GM21526 (cell line): ENCODE results near the gene CHSY1.
"Not testable (repeated sequence)": the region's sequence is repeated elsewhere in the genome, so short reads cannot be mapped to it uniquely, and the experiment has no call there.

Experiments used
- ATAC-seq: cut with Tn5 transposase; IDR thresholded peaks from one replicate; pipeline ENCODE4 v1.9.1; 2021; ENCODE audit warnings: moderate library complexity; ENCODE audit not compliant: unreplicated experiment, low FRiP score

Gene CHSY1

DNA sequence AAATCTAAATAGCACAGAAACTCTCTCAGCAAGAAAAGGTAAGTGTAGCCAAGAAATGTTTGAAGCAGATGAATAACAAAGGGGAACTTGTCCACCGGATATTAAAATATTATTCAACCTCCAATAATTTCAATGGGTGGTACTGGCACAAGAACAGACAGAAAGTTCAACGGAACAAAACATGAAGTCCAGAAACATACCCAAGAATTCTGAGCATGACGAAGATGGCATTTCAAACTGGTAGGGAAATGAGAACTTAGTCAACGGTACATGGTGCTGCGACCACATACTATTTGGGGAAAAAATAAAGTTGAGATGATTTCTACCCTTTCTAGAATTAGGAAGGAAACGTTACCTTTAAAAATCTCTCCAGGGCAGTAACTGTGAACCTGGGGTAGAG is 5.5 kb downstream of the CHSY1 start:
- no peak for ATAC-seq

DNA sequence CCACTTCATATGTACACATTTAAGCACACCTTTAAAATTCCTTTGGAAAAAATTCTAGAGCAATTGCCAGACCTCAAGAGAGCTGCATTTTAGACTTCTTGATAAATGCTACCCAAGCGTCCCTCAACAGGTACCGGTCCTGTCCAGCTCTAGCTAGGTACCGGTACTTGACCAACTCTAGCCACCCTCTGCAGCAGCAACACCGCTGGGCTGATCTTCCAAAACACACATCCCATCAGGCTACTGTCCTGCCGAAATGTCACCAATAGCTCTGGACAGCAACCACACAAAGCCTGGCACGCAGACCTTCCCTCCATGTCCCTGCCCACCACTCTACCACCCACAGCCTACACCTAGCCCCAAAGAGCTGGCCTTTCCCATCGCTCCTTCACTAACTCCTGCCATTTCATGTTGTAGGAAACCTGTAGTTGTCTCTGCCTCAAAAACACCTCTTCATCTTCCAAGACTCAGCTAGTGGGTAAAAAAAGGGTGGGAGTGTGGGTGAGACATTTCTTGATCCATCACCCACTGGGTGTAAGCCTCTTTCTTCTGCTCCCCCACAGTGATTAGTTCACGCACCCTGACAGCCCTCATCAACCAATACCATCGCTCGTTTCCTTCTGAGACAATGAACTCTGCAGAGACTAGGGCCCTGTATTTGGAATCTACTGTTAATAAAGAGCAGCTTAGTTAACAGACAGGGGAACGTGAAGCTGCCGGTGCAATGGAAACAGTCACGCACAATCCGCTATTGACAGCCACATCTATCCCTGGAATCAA is 6.8 kb downstream of the CHSY1 start:
- no peak for ATAC-seq

DNA sequence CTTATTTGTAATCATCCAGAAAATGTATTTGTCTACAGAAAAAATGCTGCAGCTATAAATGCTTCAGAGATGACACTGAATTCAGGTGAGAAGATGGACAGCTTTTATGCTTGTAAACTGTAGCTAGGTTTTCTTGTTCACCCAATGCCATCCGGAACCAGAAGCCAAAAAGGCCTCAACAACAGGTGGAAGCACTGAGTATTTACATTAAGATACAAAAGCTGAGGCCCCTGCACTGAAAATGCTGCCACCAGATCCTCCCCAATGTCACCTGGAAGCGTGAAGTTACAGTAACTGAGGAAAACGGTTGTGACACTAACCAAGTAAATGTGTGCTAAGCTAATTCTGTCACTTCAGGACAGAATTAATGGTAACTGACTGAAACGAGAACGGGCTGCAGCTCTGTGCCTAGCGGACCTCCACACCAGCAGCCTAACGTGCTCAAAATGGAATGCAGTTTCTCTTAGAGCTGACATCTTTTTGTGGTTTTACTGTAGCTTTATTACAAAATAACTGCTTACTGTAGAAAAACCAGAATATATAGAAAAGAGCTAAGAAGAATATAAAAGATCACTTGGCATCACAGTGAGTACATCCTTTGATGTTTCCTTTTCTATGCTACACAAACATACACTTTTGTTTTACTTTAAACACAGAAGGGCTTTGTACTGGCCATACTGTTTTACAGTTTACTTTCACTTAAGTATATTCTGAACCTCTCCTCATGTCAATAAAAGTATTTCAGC is 7.6 kb downstream of the CHSY1 start:
- ATAC-seq, result no peak

DNA sequence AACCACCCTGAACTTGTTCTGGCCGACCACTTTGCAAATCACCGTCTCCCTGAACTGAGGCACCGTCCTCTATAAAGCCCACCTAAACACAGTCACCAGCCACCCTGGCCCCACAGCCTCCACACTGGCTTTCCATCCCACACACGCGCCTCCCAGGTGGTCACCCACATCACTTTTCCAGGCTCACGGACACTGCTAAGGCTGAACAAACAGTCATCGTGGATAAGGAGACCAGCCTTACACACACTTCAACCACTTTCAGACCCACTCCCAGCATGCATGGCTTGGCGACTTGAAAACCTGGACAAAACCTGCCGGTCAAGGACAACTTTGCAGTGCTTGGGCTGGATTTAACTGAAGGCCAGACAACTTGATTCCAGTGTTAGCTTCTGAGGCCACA is 8.4 kb downstream of the CHSY1 start:
- ATAC-seq, result no peak

GRCh38 chr15:101242999-101243336 is 8.9 kb downstream of the CHSY1 start:
- ATAC-seq, result no peak

DNA sequence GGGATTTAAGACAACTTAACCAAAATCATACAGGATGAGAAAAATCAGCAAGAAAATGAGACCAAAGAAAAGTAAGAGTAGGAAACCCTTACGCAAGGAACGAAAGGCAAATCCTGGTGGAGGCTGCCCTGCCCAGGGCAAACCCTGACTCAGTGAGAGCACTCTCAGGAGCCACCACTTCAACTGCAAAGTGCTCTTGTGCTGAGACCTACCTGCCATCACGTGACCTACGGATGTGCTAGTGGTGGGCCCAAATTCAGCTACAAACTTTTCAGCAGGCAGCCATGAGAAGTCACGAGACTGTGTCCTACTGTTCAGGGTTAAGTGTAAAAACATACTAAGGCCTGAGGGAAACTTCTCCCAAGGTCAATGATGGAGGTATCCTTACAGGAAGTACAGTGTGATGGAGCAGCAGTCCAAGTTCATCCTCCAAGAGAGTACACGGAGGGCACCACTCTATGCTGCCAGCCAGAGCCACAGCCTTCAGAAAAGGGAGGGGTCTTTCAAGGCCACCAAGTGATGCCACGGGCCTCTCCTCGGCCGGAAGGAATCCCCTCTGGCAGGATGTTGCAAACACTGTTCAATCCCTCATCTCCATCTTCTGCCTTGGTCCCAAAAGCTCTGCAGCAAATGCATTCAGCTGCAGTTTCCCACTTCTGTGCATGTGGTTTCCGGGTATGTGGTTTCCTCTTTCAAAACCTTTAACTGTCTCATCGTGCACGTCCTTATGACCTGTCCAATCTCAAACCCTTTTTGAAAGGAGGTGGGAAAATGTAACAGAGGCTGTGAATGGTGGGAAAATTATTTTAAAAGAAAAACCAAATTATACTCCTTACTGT is 9.5 kb downstream of the CHSY1 start:
- peak; percentile 74 for ATAC-seq

- no peak for ATAC-seq
Measured at GRCh38 chr15:101240358-101240757, 11.5 kb downstream of the CHSY1 start.

DNA sequence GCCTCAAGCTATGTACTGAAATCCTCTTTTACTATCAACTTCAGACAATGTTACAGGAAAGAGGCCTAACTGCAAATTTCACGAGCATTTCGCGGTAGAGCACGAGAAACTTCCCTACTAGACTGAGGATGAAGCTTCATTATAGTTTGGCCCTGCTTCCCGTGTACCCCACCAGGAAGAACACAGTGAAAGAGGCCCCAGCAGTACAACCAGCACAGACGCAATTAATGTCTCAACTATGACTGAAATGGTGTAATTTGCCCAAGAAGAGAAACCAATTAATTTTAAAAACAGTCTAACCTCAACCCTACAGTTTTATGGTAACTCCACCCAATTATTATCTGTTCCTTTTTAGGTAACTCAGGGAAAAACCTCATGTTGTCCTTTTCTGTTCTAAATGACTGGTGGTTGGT is 12.1 kb downstream of the CHSY1 start:
- ATAC-seq, result no peak

DNA sequence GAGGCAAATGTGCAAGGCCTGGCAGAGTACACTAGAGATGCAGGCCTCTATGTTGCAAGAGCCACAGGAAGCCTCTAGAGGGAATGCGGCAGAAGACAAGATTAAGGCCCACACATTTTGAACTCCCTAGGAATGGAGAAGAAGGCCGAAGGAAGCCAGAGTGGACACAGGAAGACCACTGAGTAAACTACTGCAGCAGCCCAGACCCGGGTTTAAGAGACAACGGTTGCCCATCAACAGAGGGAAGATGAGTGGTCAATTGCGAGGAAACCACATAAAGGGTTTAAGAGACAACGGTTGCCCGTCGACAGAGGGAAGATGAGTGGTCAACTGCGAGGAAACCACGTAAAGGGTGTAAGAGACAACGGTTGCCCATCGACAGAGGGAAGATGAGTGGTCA is 14.6 kb downstream of the CHSY1 start:
- ATAC-seq, result no peak

- ATAC-seq, result no peak
Measured at GRCh38 chr15:101233651-101234280, 18.1 kb downstream of the CHSY1 start.

- ATAC-seq, result no peak
Measured at GRCh38 chr15:101232677-101233076, 19.2 kb downstream of the CHSY1 start.

DNA sequence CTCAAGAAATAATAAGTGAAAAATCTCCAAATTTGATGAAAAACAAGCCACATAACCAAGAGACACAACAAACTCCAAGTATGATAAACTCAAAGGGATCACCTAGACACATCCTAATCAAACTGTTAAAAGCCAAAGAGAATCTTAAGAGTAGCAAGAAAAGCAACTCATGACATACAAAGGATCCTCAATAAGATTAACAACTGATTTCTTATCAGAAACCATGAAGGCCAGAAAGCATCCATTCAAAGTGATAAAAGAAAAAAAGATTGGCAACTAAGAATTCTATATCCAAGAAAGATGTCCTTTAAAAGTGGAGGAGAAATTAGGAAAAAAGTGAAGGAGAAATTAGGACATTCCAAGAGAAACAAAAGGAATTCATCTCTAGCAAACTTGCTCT is 23.5 kb downstream of the CHSY1 start:
- ATAC-seq, result no peak

DNA sequence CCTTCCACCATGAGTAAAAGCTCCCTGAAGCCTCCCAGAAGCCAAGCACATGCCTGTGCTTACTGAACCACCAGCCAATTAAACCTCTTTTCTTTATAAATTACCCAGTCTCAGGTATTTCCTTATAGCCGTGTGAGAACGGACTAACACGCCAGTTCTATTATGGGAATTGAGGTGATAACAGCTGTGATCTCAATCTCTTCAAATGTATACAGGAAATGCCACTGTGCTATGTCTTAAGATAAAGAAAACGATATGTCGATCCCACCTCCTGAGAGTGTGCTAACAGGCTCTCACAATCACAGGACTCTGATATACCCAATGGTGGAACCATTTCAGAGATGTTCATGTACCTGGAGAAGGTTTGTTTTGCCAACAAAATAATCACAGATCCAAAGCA is 26.2 kb downstream of the CHSY1 start:
- ATAC-seq, result no peak

GRCh38 chr15:101221902-101222301 is 29.9 kb downstream of the CHSY1 start:
- no peak for ATAC-seq

- ATAC-seq, result no peak
Measured at GRCh38 chr15:101220060-101220459, 31.8 kb downstream of the CHSY1 start.

DNA sequence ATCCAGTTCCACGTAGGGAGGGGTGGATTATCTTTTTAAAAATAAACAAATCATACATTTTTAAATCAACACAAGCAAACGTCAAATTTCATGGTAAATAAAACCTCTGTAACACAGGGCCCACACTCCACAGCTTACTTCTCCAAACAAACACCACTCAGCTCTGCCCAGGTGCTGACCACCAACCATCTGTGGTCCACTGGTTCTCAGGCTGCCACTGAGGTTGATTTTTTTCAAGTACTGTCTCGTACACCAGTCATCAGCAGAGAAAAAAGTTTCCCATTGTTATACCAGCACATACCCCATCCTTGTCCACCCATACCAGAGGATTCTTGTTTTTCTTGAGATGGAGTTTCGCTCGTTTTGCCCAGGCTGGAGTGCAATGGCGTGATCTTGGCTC is 32.4 kb downstream of the CHSY1 start:
- ATAC-seq, result no peak

DNA sequence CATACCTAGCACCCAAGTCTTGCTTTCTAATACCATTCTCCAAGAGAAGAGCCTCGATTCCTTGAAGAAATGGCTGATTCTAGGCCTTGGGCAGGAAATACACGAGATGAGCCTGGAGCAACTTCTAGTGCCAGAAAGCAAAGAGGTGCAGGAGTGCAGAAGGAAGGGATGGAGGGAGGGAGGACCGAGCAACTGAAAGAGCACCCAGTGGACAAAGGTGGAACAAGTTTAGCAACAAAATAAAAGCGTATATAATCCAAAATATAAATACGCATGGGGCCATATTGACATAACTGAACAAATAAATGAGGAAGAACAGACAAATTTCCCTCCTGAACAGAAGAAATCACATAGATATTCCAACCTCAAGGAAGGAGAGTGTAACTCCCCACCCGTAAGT is 34.4 kb downstream of the CHSY1 start:
- no peak for ATAC-seq

- no peak for ATAC-seq
Measured at GRCh38 chr15:101216100-101216499, 35.7 kb downstream of the CHSY1 start.

DNA sequence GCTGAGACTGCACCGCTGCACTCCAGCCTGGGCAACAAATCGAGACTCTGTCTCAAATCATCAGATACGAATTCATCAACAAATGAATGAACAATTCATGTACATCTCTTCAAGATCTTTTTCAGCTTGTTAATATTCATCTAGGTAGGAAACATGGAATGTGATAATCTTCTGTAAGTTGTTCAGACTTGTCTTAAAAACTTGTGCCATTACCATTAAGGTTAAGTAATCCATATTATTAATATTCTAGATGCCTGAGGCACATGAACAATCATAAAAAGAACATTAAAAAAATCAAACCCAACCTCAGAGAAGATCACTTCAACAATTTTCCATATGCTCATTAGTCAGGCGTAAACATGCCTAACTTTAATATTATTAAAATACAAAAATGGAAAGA is 36.2 kb downstream of the CHSY1 start:
- no peak for ATAC-seq

DNA sequence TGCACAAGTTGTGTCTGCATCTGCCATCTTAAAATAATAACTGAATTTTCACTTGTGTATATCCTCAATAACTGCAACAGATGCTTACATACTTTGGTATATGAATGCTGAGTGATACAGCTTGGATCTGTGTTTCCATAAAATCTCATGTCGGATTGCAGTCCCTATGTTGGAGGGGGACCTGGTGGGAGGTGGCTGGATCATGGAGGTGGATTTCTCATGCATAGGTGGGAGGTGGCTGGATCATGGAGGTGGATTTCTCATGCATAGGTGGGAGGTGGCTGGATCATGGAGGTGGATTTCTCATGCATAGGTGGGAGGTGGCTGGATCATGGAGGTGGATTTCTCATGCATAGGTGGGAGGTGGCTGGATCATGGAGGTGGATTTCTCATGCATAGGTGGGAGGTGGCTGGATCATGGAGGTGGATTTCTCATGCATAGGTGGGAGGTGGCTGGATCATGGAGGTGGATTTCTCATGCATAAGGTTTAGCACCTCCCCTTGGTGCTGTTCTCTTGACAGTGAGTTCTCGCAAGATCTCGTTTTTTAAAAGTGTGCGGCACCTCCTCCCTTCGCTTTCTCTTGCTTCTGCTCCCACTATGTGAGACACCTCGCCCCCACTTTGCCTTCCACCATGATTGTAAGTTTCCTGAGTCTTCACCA is 37.3 kb downstream of the CHSY1 start:
- not testable (repeated sequence) for ATAC-seq
